HuH-7.5 (cell line): Measurements from ENCODE around the gene ADAMTSL1.

ENCODE experiments used
- DNase-seq: peaks from one replicate; pipeline ENCODE4 v3.0.0; 2011; ENCODE audit warnings: low spot score

The ADAMTSL1 gene

DNA sequence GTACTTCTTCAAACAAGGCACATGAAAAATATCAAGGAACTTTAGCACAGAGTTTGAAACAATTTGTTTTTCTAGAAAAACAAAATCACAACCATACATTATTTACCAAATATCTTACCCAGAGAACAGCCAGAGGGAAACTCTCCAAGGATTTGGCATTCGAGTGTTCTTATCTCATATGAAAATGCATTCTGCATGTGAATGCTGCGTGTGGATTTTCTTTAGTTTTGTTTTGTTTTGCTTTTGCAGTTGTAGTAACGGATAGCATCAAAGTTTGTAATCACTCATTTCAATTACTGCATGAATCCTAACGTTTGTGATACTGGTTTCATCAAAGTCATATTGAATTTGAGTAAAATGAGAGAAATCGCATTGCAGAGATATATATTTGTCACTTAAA, 28.0 kb downstream of the ADAMTSL1 start:
- DNase-seq = no peak

DNA sequence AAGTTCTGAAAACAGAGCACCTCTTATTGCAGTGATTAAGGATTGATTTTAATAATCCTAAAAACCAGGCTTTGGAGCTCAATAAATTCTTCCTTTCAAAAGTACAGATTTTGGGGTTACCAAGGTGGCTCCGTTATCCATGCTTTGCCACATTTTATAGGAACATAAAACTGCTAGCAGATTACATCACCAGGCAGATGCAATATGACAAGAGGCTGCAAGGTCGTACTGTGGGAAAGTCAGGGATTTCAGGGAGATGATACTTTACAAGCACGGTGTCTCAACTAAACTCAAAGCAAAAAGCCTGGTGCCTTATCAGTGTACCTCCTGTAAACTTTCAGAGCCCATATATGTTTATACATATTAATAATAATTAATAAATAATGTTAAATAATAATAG, 28.6 kb downstream of the ADAMTSL1 start:
- no peak for DNase-seq

DNA sequence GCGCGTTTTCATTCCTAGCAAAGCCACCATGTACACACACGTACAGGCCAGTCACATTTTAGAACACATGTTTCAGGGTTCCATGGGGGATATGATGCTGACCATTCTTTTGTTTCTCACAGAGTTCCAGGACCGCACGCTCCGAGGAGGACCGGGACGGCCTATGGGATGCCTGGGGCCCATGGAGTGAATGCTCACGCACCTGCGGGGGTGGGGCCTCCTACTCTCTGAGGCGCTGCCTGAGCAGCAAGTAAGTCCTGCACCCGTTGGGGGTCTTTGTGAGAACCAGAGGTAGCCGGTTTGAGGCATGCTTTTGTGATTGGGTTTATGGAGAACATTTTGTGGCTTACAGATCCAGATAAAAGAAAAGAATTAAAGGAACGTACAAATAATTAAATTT, 30.8 kb downstream of the ADAMTSL1 start:
- no peak for DNase-seq

DNA sequence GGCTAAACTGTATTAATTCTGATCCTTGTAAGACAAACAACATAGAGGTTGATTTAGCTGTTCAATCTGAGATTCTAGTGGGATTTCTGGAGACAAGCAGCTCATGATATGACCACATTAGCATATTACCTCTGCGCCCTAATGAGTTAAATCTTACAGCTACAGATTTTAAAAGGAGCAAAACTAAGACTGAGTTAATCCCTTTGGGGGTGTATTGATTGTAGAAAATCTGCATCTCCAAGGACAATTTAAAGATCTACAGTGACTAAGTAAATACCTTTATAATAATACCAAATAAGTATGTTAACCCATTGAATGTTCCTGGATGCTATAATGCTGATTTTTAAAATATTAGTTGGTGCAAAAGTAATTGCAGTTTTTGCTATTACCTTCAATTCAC, 33.2 kb downstream of the ADAMTSL1 start:
- DNase-seq = no peak

DNA sequence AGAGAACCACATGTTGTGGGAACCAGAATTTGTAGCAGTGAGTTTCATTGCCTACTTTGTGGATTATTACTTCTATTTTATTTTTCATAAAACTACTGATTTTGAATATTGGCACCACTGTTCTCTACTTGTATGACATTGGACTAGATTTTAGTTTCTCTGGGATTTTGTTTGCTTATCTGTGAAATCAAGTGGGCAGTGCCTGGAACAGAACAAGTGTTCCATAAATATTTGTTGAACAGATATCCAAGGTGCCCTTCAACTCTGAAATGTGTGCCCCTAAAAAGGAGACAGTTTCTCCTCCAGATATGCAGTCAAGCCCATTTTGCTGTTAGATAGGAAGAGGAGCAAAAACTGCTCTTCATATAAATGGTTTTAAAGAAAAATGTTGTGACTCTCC, 42.6 kb downstream of the ADAMTSL1 start:
- no peak for DNase-seq

DNA sequence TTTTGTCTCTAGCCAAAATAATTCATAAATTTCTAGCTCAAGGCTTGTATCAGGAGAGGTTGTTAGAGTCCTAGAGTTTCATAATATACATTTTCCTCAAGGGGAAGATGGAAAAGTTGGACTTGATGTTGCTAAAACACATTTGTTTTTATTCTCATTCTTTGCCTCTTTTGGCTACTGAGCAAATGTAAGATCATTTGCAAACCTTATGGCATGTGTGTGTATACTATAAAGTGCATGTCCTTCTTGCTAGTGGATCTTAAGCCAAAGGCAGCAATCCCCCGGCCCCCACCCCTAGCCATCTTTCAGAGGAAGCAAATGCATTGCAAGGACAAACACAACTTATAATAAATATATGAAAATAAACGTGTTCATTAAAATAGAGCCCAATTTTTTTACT, 43.0 kb downstream of the ADAMTSL1 start:
- no peak for DNase-seq

DNA sequence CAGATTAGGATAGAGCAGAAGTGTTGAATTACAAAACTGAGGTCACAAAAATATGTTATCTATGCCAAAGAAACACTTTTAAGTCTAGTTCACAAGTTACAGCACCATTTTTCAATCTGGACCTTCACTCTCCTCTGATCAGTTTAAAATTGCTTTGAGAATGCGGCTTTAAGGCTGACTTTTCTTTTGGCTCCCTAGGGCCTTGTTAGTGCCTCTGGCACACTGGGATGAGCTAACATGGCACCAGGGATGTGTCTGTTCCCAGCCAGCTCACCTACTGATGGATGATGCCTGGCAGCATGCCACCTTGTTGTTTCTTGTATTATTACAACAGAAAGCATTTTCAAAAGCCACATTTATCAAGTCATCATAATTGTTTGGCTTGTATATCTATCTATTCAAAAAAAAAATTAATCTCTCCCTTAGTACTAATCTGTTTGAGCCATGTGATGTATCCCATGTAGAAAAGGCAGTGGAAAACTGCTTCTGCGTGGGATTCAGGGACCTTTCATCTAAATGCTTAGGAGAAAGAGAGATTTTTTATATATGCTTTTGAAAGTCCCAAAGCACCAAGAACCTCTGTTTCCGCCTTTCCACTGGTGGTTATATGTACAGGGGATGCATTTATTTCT, 46.6 kb downstream of the ADAMTSL1 start:
- DNase-seq = no peak

DNA sequence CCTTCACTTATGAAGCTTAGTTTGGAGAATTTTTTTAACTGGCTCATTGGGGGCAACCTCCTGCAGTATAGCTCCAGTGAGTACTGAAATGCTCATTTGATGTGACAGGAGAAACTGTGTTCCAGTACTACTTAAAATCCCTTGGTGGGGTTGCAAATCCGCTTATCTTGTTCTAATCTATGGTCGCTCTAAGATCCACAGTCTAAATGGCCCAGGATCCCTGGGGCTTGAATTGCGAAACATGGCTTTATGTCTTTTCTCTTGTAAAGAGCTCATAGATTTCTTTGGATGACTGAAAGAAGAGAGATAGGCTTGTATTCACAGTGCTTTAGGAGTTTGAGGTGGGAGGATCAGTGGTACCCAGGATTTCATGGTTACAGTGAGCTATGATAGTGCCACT, 52.7 kb downstream of the ADAMTSL1 start:
- no peak for DNase-seq

DNA sequence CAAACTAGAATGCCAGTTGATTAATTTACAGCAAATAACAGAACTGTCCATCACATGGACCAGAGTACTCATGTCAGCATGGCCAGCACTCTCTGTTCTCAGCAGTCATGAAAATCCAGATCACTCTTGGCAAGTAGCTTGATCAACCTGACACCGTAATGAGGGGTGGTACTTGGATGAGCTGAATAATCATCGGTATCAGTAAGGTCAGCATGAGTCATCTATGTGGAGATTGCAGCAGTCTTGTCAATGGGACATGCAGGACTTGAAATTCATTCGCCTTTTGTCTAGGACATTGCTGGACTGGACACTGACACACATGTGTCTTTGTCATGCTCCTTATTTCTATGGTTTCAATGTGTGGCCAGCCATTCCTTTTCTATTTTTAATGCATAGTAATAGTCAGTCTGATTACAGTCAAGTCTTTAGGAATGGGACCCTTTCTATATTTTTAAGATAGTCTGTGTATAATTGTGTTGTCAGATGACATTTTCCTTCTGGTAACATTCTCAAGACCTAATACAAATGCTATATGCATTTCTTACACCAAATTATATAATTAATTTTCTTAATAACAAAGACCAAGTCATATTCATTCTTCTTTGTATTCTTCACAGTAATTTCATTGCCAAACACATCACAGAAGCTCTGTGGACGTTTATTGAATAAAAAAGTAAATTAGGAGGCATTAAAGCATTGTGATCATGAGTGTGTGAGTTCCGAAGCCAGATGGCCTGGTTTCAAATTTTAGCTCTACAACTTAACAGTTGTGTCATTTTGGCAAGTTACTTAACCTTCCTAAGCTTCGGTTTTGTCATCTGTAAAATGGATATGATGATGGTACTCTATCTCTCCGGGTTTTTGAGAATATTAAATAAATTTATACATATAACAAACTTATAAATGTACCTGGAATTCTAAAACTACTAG, 57.4 kb downstream of the ADAMTSL1 start:
- DNase-seq = no peak

DNA sequence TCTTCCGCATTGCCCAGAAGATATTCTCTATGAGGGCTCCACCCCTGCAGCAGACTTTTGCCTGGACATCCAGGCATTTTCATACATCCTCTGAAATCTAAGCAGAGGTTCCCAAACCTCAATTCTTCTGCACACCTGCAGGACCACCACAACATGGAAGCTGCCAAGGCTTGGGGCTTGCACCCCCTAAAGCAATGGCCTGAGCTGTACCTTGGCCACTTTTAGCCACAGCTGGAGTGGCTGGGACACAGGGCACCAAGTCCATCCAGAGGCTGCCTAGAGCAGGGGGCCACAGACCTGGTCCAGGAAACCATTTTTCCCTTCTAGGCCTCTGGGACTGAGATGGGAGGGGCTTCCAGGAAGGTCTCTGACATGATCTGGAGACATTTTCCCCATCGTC, 60.7 kb downstream of the ADAMTSL1 start:
- DNase-seq = no peak

DNA sequence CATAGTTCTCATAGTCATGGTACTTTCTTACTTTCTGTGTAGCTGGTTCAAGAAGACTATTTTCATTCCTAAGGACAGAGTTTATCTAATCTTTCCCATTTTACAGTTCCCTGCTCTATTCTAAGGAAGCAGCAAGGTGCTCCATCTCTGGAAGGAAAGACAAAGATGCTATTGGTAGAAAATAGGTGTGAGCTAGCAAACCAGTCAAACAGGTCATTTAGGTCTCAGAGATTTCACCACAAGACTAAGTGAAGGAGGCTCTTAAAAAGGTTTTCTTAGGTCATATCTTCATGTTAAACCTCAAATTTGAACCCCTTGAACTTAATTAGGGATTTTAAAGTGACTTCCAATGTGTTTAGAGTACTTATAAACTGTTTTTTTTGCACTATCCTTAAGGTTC, 62.6 kb downstream of the ADAMTSL1 start:
- no peak for DNase-seq

DNA sequence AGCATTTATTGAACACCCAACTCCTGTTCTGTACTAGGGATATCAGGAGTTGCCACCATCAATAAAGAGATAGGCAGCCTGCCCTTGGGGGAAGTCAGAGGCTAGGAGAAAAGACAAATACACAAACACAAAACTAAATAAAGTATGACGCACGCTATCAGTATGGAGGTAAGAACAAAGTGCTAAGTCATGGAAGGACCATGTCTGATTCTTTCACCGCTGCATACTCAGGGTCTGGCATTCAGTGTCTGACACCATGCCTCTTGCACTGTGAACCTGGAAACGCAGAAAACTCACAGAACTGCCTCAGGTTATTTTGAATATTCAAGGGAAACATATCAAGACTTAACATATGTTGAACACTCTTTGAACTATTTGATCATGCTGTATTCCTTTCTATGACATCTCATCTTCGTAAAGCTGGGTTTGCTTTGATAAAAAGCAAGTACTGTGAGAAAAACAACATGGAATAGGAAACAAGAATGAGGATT, 65.3 kb downstream of the ADAMTSL1 start:
- DNase-seq = no peak

DNA sequence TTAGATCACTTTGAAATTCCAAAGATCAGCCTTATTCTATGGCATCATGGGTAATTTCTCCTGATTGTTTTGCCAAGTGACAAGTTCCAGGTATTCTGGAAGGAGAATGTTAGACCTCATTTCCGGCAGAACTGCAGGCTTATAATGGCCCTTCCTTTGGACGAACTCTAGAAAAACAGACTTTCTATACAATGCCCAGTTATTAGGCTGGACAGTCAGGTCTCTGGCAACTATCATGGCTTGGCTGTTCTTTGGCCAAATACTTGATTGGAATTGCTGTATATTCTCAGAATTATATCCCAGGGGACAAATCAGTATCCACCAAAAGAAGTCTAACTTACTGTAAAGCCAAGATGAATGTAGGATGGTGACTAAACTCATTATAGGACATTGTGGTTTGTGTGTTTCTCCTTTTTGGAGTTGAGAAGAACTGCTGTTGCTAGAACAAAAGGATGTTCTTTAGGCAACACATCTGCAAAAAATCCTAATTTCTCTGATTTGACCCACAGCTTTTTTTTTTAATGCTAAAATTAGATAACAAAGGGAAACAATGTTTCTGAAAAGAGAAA, 69.0 kb downstream of the ADAMTSL1 start:
- no peak for DNase-seq

DNA sequence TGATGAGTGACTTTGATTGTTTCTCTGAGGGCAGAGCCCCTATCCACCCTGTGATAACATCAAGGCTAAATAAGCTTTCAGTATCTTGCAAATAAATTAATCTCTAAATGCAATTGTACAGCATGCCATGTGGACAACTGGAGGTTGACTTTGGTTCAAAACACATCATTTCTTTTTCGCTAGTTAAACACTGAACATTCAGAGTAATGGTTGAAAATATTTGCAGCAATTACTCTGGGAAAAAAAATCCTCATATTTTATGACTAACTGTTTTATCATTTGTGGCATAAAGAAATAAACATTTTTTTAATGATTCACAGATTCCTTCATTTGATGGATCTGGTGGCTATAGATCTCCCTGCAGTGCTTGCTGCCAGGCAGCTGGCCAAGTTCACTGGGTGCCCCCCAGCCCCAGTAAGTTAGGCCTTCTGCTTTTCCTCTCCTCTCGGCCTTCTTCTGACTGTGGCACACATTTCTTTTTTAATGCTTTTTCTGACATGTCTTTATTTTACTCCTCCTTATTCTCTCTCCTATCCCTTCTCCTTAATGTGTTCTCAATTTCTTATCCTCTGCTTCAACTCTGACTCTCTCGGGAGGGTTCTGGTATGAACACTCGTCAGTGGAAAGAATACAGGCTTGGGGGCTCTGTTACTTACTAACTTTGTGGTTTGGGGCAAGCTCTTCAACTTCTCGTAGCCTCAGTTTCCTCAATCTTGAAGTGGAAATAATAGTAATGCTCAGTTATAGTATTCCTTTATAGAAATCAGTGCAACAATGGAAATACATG, 69.6 kb downstream of the ADAMTSL1 start:
- DNase-seq = no peak

DNA sequence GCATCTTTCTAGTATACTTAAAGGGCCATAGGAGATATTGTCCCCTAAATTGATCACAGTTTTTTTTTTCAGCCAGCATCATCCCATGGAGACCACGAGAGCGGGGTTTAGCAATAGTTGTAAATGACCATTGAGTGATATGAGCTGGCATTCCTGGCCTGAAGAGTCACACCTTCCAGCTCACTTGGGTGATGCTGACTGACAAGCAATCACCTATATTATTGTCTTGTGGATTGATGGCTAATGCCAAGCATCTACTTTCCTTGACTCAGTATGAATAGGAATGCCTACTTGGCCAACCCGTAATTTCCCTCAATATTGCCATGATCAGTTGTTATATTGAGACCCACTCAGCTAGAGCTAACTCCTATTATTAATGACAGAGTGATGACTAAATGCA, 70.5 kb downstream of the ADAMTSL1 start:
- DNase-seq = no peak

DNA sequence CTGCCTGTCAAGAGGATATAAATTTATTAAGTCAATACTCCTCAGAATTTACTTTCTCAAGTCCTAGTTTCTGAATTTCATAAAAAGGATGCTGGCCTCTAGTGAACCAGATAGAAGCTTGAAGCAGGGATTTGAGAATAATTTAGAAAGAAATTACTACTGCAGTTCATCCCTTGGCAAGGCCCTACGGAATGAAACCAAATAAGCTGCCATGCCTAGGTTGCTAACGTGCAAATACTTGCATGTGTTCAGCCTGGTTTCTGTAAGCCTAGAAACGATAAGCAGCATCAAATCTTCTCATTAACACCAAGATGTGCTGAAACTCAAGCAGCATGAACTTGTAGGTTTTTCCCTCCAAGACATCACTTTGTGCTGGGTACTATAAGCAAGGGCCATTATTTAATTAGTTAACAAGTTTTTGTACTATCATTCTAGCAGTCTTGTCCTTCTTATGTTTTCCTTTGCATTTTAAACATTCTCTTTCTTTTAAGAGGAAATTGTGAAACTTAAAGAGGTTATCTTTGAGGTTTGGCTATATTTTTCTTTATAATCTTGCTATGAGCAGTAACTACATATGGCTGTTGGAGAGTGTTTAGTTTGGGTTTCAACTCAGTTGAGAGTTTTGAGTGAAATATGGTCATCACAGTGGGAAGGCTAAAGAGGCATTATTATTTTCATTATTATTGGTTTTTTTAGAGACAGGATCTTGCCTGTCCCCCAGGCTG, 71.8 kb downstream of the ADAMTSL1 start:
- DNase-seq = no peak

DNA sequence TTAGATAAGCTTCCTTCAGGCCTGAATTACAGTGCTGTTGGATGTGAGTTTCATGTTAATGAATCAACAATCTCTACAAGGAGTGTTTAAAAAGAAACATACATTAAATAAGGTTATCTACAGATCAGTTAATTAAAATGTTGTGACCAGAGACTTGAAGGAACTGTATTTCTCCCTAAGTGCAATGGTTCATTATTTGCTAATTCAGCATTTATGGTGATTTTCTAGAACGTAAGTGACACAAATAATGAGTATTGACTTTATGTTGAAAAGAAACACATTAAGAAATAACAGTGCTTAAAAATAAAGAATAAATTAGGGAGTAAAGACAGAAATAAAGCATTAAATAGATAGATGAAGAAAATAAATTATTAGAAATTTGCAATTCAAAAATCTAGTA, 74.5 kb downstream of the ADAMTSL1 start:
- no peak for DNase-seq

DNA sequence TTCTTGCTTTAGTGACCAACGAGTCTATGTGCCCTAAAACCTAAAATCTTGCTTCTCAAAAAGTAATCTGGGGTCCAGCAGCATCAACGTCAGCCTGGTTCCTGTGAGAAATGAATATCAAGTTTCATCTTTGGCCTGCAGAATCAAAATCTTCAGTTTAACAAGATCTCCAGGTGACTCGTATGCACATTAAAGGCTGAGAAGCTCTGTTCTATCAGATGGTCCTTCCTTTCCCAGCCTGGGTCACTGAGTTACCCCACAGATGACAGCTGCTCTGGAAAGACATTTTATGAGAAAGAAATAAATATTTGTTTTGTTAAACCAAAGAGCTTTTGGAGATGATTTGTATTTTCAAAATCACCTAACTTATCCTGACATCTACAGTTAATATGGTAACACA, 75.8 kb downstream of the ADAMTSL1 start:
- DNase-seq = no peak

DNA sequence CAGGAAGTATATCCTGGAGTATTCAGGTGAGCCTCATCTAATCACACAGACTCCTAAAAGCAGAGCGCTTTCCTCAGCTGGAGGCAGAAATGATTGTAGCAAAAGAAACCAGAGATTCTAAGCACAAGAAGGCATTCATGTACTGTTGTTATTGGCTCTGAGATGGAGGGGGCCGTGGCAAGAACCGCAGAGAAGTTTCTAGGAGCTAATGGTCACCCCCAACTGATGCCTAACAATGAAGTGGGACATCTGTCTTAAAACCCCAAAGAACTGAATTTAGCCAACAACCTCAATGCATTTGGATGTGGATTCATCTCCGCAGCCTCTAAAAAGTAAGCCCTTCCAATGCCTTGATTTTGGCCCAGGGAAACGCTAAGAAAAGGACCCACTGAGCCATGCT, 76.3 kb downstream of the ADAMTSL1 start:
- no peak for DNase-seq

DNA sequence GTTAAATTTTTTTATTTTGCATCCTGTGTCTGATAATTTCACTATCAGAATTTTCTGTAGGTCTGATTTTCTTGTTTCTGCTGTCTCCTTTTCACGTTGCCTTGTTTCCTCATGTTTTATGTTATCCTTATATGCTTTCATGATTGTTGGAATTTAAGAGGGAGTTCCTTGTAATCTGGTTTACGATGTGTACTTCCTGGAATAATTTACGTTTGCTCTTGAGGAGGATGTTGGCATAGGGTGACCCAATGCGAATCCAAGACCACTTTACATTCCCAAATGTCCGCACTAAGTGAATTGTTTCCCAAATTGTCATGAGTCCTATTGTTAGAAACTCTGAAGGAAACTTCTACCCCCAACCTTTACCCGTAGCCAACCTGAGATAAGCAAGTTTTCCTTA, 80.3 kb downstream of the ADAMTSL1 start:
- no peak for DNase-seq

DNA sequence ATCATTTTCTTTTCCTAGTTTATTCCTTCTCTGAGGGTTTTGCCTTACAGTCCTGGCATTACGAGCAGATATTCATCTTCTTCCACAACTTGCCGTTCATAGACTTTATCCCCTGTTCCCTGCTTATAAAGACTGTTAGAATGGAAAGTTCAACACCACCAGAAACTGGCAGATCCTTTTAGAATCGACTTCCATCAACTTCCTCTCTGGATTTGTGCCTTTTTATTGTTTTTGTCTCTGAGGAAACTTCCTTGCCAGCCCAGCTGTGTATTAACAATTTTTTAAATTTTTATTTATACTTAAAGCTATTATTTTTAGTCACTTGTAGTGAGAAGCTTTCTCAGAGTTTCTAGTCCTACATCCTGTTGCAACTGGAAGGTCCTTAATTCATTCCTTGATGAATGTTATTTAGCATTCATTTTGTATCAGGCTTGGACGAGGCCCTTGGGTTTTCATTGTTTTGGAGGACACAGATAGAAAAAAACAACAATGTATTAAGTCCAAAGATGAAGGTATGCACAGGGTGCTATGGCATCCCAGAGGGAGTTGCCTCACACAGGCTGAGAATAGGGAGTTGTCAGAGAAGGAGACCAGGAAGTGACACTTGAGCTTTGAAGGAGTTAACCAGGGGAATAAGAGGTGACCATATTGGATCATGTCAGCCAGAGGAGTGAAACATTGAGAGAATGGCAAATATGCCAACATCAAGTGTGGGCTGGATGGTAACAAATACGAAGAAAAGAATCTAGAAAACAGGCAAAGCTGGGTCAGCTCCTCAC, 81.3 kb downstream of the ADAMTSL1 start:
- no peak for DNase-seq
